ENCODE results near the gene ABCA7. TPM values are rescaled to one million over a fixed set of nuclear protein-coding genes. Genes with fewer than 3 reads are reported as not detected.

The ABCA7 gene
- total and polyA plus RNA-seq, 2 of the 13 experiments (the other 11 are each of a cell fraction or from before 2014, with no cell fraction given), result 4.4 to 32.4 TPM

- TF ChIP-seq GATAD1 (CRISPR knock-in tag; IDR thresholded peaks at IDR 0.05) (no peak), ZSCAN31 (CRISPR knock-in tag; IDR thresholded peaks at IDR 0.05; ENCODE audit: low read depth) (peak; percentile 40; the same call in 1 of the 2 replicates), MLX (CRISPR knock-in tag; IDR thresholded peaks at IDR 0.05) (peak; percentile 58; the same call in 1 of the 2 replicates), KAT2B (IDR thresholded peaks at IDR 0.05; ENCODE audit: borderline replicate concordance, low read depth, low read length) (no peak), SETDB1 (CRISPR knock-in tag; IDR thresholded peaks at IDR 0.05; ENCODE audit: borderline replicate concordance) (no peak), RBM22 (optimal IDR thresholded peaks at IDR 0.05; ENCODE audit: low read length) (no peak), BRD4 (CRISPR knock-in tag; IDR thresholded peaks at IDR 0.05) (no peak), PPARG (CRISPR knock-in tag; conservative IDR thresholded peaks at IDR 0.05) (no peak), PITX1 (CRISPR knock-in tag; IDR thresholded peaks at IDR 0.05) (peak; percentile 62; the same call in 1 of the 2 replicates), ZBTB1 (CRISPR knock-in tag; IDR thresholded peaks at IDR 0.05; ENCODE audit: borderline replicate concordance) (no peak), BCLAF1 (IDR thresholded peaks at IDR 0.05) (no peak), MTF1 (CRISPR knock-in tag; IDR thresholded peaks at IDR 0.05) (0 out of 2 replicates have a peak, but pooled peaks have one; percentile 62), FUBP1 (CRISPR knock-in tag; IDR thresholded peaks at IDR 0.05; ENCODE audit: borderline replicate concordance) (no peak), NRL (CRISPR knock-in tag; IDR thresholded peaks at IDR 0.05; ENCODE audit: borderline replicate concordance) (peak; percentile 22; the same call in 1 of the 2 replicates), PHF5A (CRISPR knock-in tag; IDR thresholded peaks at IDR 0.05; ENCODE audit: low read depth, unreplicated experiment) (no peak), CREB3 (CRISPR knock-in tag; IDR thresholded peaks at IDR 0.05) (0 out of 2 replicates have a peak, but pooled peaks have one; percentile 49), KLF12 (CRISPR knock-in tag; IDR thresholded peaks at IDR 0.05; ENCODE audit: borderline replicate concordance) (peak; percentile 75; the same call in 1 of the 2 replicates), ZNF790 (CRISPR knock-in tag; IDR thresholded peaks at IDR 0.05; ENCODE audit: borderline replicate concordance) (peak; percentile 80; the same call in 1 of the 2 replicates), HES4 (CRISPR knock-in tag; IDR thresholded peaks at IDR 0.05; ENCODE audit: borderline replicate concordance) (peak; percentile 80), ZFX (CRISPR knock-in tag; IDR thresholded peaks at IDR 0.05; ENCODE audit: low read depth) (peak; percentile 50; the same call in 1 of the 2 replicates), TEAD2 (CRISPR knock-in tag; IDR thresholded peaks at IDR 0.05) (no peak), RAD51 (IDR thresholded peaks at IDR 0.05; ENCODE audit: borderline replicate concordance) (no peak), RFX3 (CRISPR knock-in tag; IDR thresholded peaks at IDR 0.05) (no peak), ZNF292 (CRISPR knock-in tag; IDR thresholded peaks at IDR 0.05; ENCODE audit: borderline replicate concordance, low read depth) (peak; percentile 40), SP4 (CRISPR knock-in tag; IDR thresholded peaks at IDR 0.05) (peak; percentile 80)
Measured at GRCh38 chr19:1046117-1046626, 6.3 kb downstream of the ABCA7 start (continued).

Data from HepG2 (cell line).